Stomach (tissue), 9 donors: Measurements from ENCODE around the gene CAAP1. TPM values are rescaled to one million over a fixed set of nuclear protein-coding genes. Genes with fewer than 3 reads are reported as not detected.

Experiments
- DNase-seq, 2 donors: peaks; one replicate each; pipeline versions ENCODE4 v3.0.0 to v3.0.0-alpha.2; 2013 to 2019
- H3K27ac ChIP-seq, 5 donors: fragments of 200-600 bp in 4 of 5; sonication (generic) in 4 of 5; one replicate each; pipeline ENCODE4 v1.5.1; 2013 to 2019; ENCODE audit warnings: mild to moderate bottlenecking in 1 of 5, moderate library complexity in 1 of 5
- H3K27me3 ChIP-seq, 3 donors: fragments of 200-600 bp; sonication (generic); one replicate each; pipeline ENCODE4 v1.5.1; 2017 to 2019; ENCODE audit warnings: mixed run types in 1 of 3
- H3K36me3 ChIP-seq, 4 donors: fragments of 200-600 bp; sonication (generic); 1 replicate in 3 of 4; 2 replicates in 1 of 4; pipeline ENCODE4 v1.5.1; 2016 to 2019
- H3K4me1 ChIP-seq, 4 donors: fragments of 200-600 bp; sonication (generic); one replicate each; pipeline ENCODE4 v1.5.1; 2016 to 2019
- H3K4me3 ChIP-seq, 4 donors: fragments of 200-600 bp; sonication (generic) in 3 of 4; one replicate each; pipeline ENCODE4 v1.5.1; 2016 to 2019; ENCODE audit warnings: mild to moderate bottlenecking in 1 of 4
- H3K9me3 ChIP-seq, 4 donors: fragments of 200-600 bp; sonication (generic); one replicate each; pipeline ENCODE4 v1.5.1; 2016 to 2019
- EP300 ChIP-seq: sonication (generic); formaldehyde crosslinking; IDR thresholded peaks from one replicate; pipeline ENCODE4 v1.6.1; 2017; ENCODE audit warnings: antibody characterized with exemption
- POLR2A ChIP-seq, 4 donors: fragments of 450-650 bp; IDR thresholded peaks; one replicate each; pipeline ENCODE4 v1.6.1; 2016; ENCODE audit warnings: antibody characterized with exemption in 4 of 4, control low read depth in 2 of 4, mild to moderate bottlenecking in 1 of 4, moderate library complexity in 1 of 4
- POLR2AphosphoS5 ChIP-seq, 3 donors: sonication (generic); formaldehyde crosslinking; IDR thresholded peaks; one replicate each; pipeline ENCODE4 v1.6.1; 2016; ENCODE audit warnings: antibody characterized with exemption in 3 of 3
- WGBS, 5 donors: extraction: QIAGEN DNeasy Blood & Tissue Kit in 3 of 5; methylation state at CpG; one replicate each; pipeline versions ENCODE4 v1.1.5 to v1.1.7; 2013 to 2018; 5-methylcytosine and 5-hydroxymethylcytosine counted together
- intact Hi-C: fragments of 100-400 bp; cut with DNase I; formaldehyde crosslinking; loops from one replicate; pipeline ENCODE4 v1.15.1; 2023; ENCODE audit warnings: low total_unique reads
- polyA plus RNA-seq, 3 donors: library from polyadenylated mRNA; stranded (reverse); fragments of 200-250 nt; gene quantifications; one replicate each; pipeline ENCODE4 v1.2.3, GENCODE V29; 2013
- total RNA-seq, 5 donors: library from RNA; depleted of rRNA; stranded (reverse); fragments of >200 nt; gene quantifications; one replicate each; pipeline versions ENCODE4 v1.1.0 to v1.2.3, GENCODE V29; 2014 to 2016
- TF ChIP-seq, protein P1 (sequence below), 7 experiments: fragments of 450-650 bp in 4 of 7; fragments of 200-600 bp in 3 of 7; sonication (generic) in 3 of 7; IDR thresholded peaks; one replicate each; pipeline ENCODE4 v1.5.1; 2016 to 2019; ENCODE audit warnings: antibody characterized with exemption in 7 of 7, control low read depth in 2 of 7, mild to moderate bottlenecking in 1 of 7
- donor health status: healthy with polysubstance abuse.
- donor health status: Bipolar disorder and iron deficiency.
- donor health status: healthy.

Gene CAAP1
- total and polyA plus RNA-seq, 8 donors, result 8.7 to 58.9 (median 20.6) TPM

DNA sequence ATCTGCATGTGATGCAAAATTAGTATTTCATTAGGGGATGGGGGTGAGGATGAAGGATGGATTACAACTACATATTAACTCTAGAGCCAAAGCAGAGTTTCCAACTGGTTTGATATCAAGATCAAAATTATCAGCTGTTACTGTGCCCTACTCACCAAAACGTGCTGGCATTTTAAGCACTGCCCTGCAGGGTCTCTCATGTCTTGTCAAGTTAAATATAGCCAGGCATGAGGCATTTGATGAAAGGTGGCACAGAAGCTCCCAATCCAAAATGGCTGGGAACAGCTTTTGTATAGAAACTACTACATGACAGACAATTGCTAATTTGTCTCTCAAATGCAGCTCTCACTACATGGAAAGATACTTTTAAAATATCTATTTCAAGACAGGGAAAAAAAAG, 27.1 kb upstream of the CAAP1 start:
- WGBS, 5 donors, result 37 to 50% (median 44%) methylated on average over 1 of the region's 1 CpG
- Histone ChIP-seq H3K27ac (no peak overlapping the region), H3K4me3 (no peak overlapping the region), H3K9me3 (no peaks in the 10 kb centered on the region), H3K27me3 (no peaks in the 10 kb centered on the region), H3K36me3 (peaks cover 63 to 100% (median 98%) of the 10 kb centered on the region in 4 donors), H3K4me1 (no peaks in the 10 kb centered on the region)
- no peak for DNase-seq
- intact Hi-C loops, result no loop called here
- no peak for TF ChIP-seq POLR2AphosphoS5 (IDR thresholded peaks at IDR 0.05)
- TF ChIP-seq EP300, result no peak
- TF ChIP-seq, protein P1, sequence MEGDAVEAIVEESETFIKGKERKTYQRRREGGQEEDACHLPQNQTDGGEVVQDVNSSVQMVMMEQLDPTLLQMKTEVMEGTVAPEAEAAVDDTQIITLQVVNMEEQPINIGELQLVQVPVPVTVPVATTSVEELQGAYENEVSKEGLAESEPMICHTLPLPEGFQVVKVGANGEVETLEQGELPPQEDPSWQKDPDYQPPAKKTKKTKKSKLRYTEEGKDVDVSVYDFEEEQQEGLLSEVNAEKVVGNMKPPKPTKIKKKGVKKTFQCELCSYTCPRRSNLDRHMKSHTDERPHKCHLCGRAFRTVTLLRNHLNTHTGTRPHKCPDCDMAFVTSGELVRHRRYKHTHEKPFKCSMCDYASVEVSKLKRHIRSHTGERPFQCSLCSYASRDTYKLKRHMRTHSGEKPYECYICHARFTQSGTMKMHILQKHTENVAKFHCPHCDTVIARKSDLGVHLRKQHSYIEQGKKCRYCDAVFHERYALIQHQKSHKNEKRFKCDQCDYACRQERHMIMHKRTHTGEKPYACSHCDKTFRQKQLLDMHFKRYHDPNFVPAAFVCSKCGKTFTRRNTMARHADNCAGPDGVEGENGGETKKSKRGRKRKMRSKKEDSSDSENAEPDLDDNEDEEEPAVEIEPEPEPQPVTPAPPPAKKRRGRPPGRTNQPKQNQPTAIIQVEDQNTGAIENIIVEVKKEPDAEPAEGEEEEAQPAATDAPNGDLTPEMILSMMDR (IDR thresholded peaks at IDR 0.05), result no peak
- no peak for TF ChIP-seq POLR2A (IDR thresholded peaks at IDR 0.05)

DNA sequence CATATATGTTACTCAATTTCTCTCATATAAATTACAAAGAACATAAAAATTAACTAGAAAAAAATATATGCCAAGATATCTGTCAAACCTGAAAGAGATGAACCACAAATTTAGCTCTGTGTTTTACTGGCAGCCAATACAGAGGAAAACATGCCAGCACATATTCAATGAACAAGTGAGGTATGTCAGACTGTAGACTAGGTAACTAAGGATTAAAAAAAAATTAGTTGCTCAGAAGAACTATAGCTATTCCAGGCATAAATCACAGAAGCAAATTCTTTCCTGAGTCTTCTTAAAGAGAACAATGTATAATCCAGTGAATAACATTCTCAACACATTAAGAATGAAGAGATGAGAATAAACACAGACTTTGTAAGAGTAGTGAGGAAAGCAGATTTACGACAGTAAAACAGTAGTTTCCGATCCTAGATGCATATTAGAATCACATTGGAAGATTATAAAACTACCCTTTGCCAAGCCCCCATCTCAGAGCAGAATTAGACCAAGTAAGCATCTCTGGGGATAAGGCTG, 20.6 kb upstream of the CAAP1 start:
- Histone ChIP-seq H3K9me3 (no peaks in the 10 kb centered on the region), H3K36me3 (peaks cover 17 to 93% (median 85%) of the 10 kb centered on the region in 4 donors), H3K27ac (no peak overlapping the region), H3K4me1 (no peaks in the 10 kb centered on the region), H3K4me3 (no peak overlapping the region), H3K27me3 (no peaks in the 10 kb centered on the region)
- no peak for TF ChIP-seq POLR2AphosphoS5 (IDR thresholded peaks at IDR 0.05)
- TF ChIP-seq, protein P1 (IDR thresholded peaks at IDR 0.05), result no peak
- TF ChIP-seq POLR2A (IDR thresholded peaks at IDR 0.05), result no peak
- WGBS, 5 donors, result 92 to 98% (median 97%) methylated on average over 2 of the region's 2 CpGs
- intact Hi-C loops, result no loop called here
- no peak for DNase-seq

DNA sequence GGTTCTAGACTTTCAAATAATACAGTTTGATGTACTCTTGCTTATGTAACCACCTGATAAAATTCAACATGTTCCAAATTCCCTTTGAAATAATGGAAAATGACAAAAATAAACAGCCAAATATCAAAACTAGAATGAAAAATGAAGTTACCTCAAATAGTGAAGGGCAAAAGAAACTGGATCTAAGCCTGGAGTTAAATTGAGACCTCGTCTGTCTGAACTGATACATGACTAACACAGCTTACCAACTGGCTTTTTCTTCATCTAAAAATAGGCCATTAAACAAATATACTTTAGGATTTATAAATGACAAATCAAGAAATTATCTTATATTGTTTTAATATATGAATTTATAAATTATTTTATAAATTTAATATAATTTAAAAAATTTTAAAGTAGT, 12.1 kb upstream of the CAAP1 start:
- 72 to 82% (median 77%) methylated on average over 1 of the region's 1 CpG for WGBS, 5 donors
- H3K4me3 ChIP-seq, result no peak overlapping the region
- peaks cover 7 to 63% (median 53%) of the 10 kb centered on the region in 4 donors for H3K36me3 ChIP-seq
- no peak overlapping the region for H3K27ac ChIP-seq
- intact Hi-C loops, result no loop called here
- TF ChIP-seq POLR2A (IDR thresholded peaks at IDR 0.05) (no peak), EP300 (no peak), POLR2AphosphoS5 (IDR thresholded peaks at IDR 0.05) (no peak)
- TF ChIP-seq, protein P1 (IDR thresholded peaks at IDR 0.05), result no peak
- no peaks in the 10 kb centered on the region for H3K9me3 ChIP-seq
- peaks cover 0 to 9% (median 0%) of the 10 kb centered on the region in 4 donors for H3K4me1 ChIP-seq
- DNase-seq, result no peak
- H3K27me3 ChIP-seq, result no peaks in the 10 kb centered on the region

DNA sequence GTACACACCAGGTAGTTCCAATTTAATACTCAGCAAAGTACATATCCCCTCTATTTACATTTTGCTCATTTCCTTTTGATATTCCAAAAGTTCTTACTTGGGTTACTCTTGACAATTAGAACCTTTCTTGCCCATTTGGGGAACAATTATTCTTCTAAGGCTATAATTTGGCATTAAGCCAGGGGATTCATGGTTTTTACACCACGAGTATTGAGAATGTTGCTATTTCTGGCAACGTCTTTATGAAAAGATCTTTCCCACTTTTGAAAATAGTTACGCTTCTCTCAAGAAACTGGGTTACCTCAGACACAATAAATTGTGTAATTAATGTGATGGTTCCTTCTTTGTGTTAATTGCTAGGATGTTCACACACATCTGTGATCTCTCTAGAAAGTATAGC, 11.5 kb upstream of the CAAP1 start:
- peaks cover 7 to 57% (median 47%) of the 10 kb centered on the region in 4 donors for H3K36me3 ChIP-seq
- H3K9me3 ChIP-seq, result no peaks in the 10 kb centered on the region
- H3K4me3 ChIP-seq, result no peak overlapping the region
- H3K27ac ChIP-seq, result no peak overlapping the region
- intact Hi-C loops, result no loop called here
- no peak for DNase-seq
- H3K4me1 ChIP-seq, result peaks cover 0 to 9% (median 0%) of the 10 kb centered on the region in 4 donors
- no peaks in the 10 kb centered on the region for H3K27me3 ChIP-seq
- WGBS, 5 donors, result 73 to 85% (median 79%) methylated on average over 3 of the region's 3 CpGs
- TF ChIP-seq, protein P1 (IDR thresholded peaks at IDR 0.05), result no peak
- TF ChIP-seq EP300 (no peak), POLR2AphosphoS5 (IDR thresholded peaks at IDR 0.05) (no peak), POLR2A (IDR thresholded peaks at IDR 0.05) (no peak)
